Mucosa of stomach (tissue), 1 donor: ENCODE measurements around the gene LRTM1.

Experiments used
- H3K27me3 ChIP-seq: one replicate; pipeline ENCODE4 v1.7.0; 2013; ENCODE audit warnings: mild to moderate bottlenecking, low read length; ENCODE audit not compliant: control insufficient read depth, insufficient read depth
- H3K36me3 ChIP-seq: one replicate; pipeline ENCODE4 v1.7.0; 2013; ENCODE audit warnings: low read length; ENCODE audit not compliant: control insufficient read depth, insufficient read depth
- H3K4me1 ChIP-seq: one replicate; pipeline ENCODE4 v1.7.0; 2013; ENCODE audit warnings: mild to moderate bottlenecking, low read length; ENCODE audit not compliant: control insufficient read depth, insufficient read depth
- H3K4me3 ChIP-seq: one replicate; pipeline ENCODE4 v1.7.0; 2013; ENCODE audit warnings: low read length
- H3K9ac ChIP-seq: one replicate; pipeline ENCODE4 v1.7.0; 2013; ENCODE audit warnings: mild to moderate bottlenecking, low read length, moderate library complexity
- H3K9me3 ChIP-seq: one replicate; pipeline ENCODE4 v1.7.0; 2013; ENCODE audit warnings: mild to moderate bottlenecking, low read length, moderate library complexity; ENCODE audit not compliant: control insufficient read depth
- donor health status: Pancreatic carcinoma.

The LRTM1 gene

GRCh38 chr3:54936561-54936960, 8.7 kb upstream of the LRTM1 start:
- Histone ChIP-seq H3K36me3 (no peaks in the 10 kb centered on the region), H3K4me3 (no peak overlapping the region), H3K4me1 (no peaks in the 10 kb centered on the region), H3K27me3 (peaks cover 3% of the 10 kb centered on the region), H3K9me3 (no peaks in the 10 kb centered on the region), H3K9ac (no peak overlapping the region)

DNA sequence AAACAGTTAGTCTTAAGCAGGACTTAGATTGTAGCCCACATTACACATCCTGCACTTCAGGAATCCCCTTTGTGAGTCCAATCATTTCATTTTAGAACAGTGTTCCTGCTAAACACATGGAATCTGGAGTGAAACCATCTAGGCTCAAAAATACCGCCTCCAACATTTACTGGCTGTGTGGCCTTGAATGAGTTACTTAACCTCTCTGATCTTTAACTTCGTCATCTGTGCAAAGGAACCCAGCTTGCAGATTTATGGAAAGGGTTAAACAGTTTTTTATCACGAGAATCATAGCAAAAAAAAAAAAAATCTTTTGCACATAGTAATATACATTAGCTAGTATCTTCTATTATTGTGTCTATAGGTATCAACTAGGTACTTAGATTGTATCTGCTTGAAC, 8.0 kb upstream of the LRTM1 start:
- no peaks in the 10 kb centered on the region for H3K36me3 ChIP-seq
- H3K4me3 ChIP-seq, result no peak overlapping the region
- no peaks in the 10 kb centered on the region for H3K9me3 ChIP-seq
- no peaks in the 10 kb centered on the region for H3K4me1 ChIP-seq
- no peak overlapping the region for H3K9ac ChIP-seq
- H3K27me3 ChIP-seq, result peaks cover 3% of the 10 kb centered on the region

DNA sequence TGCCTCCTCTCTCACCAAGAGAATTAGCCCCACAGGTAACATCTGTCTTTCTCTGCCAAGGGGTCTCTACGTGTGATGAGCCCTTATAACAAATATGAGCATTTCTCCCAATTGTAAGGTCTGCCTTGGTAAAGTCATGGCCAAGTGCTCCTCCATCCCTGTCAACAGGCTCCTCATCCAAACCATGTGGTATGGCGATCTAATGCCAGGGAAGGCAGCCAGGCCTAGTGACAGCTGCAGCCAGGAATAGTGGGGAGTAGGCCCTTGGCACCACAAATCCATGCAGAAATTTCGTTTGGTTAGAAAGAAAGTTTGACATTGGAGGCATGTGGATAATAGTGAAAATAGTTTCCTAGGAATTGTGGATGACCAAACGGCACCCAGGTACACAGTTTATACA, 4.7 kb upstream of the LRTM1 start:
- H3K36me3 ChIP-seq, result no peaks in the 10 kb centered on the region

GRCh38 chr3:54931182-54931581, 3.3 kb upstream of the LRTM1 start:
- Histone ChIP-seq H3K4me1 (no peaks in the 10 kb centered on the region), H3K9ac (no peak overlapping the region), H3K27me3 (no peaks in the 10 kb centered on the region), H3K4me3 (no peak overlapping the region), H3K9me3 (no peaks in the 10 kb centered on the region), H3K36me3 (no peaks in the 10 kb centered on the region)

More for the DNA sequence above, 4.7 kb upstream of the LRTM1 start:
- Histone ChIP-seq H3K4me1 (no peaks in the 10 kb centered on the region), H3K9ac (no peak overlapping the region), H3K27me3 (peaks cover 3% of the 10 kb centered on the region), H3K9me3 (no peaks in the 10 kb centered on the region), H3K4me3 (no peak overlapping the region)

GRCh38 chr3:54918516-54918915, 9.3 kb downstream of the LRTM1 start:
- H3K9ac ChIP-seq, result no peak overlapping the region
- no peaks in the 10 kb centered on the region for H3K36me3 ChIP-seq
- no peak overlapping the region for H3K4me3 ChIP-seq
- H3K4me1 ChIP-seq, result no peaks in the 10 kb centered on the region
- H3K27me3 ChIP-seq, result no peaks in the 10 kb centered on the region
- no peaks in the 10 kb centered on the region for H3K9me3 ChIP-seq

GRCh38 chr3:54917862-54918261, 10.0 kb downstream of the LRTM1 start:
- Histone ChIP-seq H3K4me3 (no peak overlapping the region), H3K4me1 (no peaks in the 10 kb centered on the region), H3K9ac (no peak overlapping the region), H3K36me3 (no peaks in the 10 kb centered on the region), H3K9me3 (no peaks in the 10 kb centered on the region), H3K27me3 (no peaks in the 10 kb centered on the region)

DNA sequence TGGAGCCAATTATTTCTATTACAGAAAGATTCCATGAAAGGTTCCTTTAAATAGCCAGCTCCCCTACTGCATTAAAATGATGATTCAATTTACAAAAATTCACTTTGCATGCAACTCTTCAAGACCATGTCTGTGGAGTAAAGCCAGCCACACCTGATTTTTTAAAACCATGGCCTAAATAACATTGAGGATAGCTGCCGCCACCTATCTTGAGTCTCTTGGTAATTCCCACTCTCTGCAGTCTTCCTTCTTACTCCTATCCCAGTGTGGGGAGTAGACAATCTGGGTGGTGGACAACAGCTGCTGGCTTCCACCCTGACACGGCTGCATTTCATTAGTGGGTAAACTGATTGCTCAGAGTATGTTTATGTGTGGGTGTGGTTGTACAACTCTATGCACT, 10.7 kb downstream of the LRTM1 start:
- H3K27me3 ChIP-seq, result no peaks in the 10 kb centered on the region
- no peaks in the 10 kb centered on the region for H3K9me3 ChIP-seq
- no peak overlapping the region for H3K4me3 ChIP-seq
- no peak overlapping the region for H3K9ac ChIP-seq
- no peaks in the 10 kb centered on the region for H3K36me3 ChIP-seq
- no peaks in the 10 kb centered on the region for H3K4me1 ChIP-seq

DNA sequence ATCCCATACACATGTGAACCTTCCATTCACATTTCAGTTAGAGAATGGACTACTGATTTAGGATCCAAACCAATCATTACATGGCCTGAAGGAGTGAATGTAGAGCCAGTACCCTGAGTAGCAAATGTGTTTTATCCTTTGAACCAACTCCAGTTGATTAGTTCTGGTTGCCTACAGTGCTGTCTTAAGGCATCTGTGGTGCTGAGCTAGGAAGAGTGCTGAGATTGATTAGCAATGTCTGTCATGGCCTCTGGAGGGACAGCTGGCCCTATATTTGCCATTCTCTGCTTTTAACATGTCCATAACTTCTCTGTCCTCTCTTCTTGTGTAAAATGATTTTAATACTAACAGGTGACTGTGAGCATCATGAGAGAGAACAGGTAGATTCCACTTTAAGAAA, 11.1 kb downstream of the LRTM1 start:
- no peak overlapping the region for H3K4me3 ChIP-seq
- H3K9me3 ChIP-seq, result no peaks in the 10 kb centered on the region
- no peak overlapping the region for H3K9ac ChIP-seq
- no peaks in the 10 kb centered on the region for H3K27me3 ChIP-seq
- H3K36me3 ChIP-seq, result no peaks in the 10 kb centered on the region
- no peaks in the 10 kb centered on the region for H3K4me1 ChIP-seq

DNA sequence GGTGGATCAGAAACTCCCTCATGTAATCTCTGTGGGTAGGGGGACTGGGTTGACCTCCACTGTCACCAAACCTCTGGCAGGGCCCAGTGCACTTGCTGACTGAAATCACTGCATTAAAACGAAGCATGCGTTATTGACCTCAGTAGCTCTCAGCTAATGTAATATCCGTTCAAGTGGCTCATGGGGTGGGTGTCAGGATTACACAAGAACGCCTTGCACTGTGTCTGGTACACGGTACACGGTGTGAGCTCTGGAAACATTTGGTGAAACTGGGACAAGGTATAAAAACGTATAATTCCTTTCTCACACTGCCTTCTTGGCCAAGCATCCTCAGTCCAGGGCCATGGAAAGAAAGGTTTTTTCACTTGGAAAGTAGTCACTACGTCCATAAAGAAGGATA, 11.9 kb downstream of the LRTM1 start:
- Histone ChIP-seq H3K27me3 (no peaks in the 10 kb centered on the region), H3K4me1 (no peaks in the 10 kb centered on the region), H3K36me3 (no peaks in the 10 kb centered on the region), H3K9me3 (no peaks in the 10 kb centered on the region), H3K4me3 (no peak overlapping the region), H3K9ac (no peak overlapping the region)

GRCh38 chr3:54915181-54915580, 12.7 kb downstream of the LRTM1 start:
- no peak overlapping the region for H3K4me3 ChIP-seq
- no peak overlapping the region for H3K9ac ChIP-seq
- no peaks in the 10 kb centered on the region for H3K9me3 ChIP-seq
- H3K27me3 ChIP-seq, result no peaks in the 10 kb centered on the region
- H3K4me1 ChIP-seq, result no peaks in the 10 kb centered on the region
- no peaks in the 10 kb centered on the region for H3K36me3 ChIP-seq

DNA sequence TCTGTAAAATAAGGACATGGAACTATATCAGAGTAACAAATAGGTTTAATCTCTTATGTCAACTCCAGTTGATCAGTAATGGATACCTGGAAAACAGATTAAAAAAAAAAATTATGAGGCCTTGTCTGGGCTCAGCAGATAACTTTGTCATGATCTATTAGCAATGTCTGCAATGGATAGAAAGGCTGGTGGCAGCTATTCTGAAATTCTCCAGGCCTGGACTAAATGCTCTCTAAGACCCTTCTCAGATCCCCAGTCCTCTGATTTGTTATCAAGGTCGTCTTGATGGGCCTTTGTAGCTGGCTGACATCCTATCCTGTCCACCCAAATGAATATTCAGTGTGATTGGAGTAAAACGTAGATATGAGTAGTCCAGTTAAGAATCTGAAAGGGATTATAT, 13.7 kb downstream of the LRTM1 start:
- Histone ChIP-seq H3K4me3 (no peak overlapping the region), H3K9ac (no peak overlapping the region), H3K36me3 (no peaks in the 10 kb centered on the region), H3K4me1 (no peaks in the 10 kb centered on the region), H3K27me3 (no peaks in the 10 kb centered on the region), H3K9me3 (no peaks in the 10 kb centered on the region)

- Histone ChIP-seq H3K4me1 (no peaks in the 10 kb centered on the region), H3K9ac (no peak overlapping the region), H3K36me3 (no peaks in the 10 kb centered on the region), H3K4me3 (no peak overlapping the region), H3K27me3 (no peaks in the 10 kb centered on the region), H3K9me3 (no peaks in the 10 kb centered on the region)
Observed at GRCh38 chr3:54909191-54909590, 18.7 kb downstream of the LRTM1 start.

DNA sequence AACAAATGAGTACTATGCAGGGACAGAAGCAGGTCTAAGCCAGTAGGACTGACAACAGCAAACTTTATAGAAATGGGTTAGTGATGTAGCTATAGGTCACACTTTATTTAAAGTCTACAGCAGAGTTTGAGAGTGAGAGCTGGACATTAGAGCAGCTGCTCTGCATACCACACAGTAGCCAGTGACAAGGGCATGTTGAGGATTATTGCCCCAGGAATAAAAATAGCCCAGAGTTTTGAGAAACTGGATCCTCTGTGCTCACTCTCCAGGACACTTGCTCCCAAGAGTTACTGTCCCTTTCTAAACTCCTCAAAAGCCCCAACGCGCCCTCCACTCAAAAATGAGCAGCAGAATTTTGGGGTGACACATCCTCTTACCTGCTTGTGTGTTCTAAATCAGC, 21.1 kb downstream of the LRTM1 start:
- Histone ChIP-seq H3K36me3 (no peaks in the 10 kb centered on the region), H3K4me3 (no peak overlapping the region), H3K9me3 (no peaks in the 10 kb centered on the region), H3K4me1 (no peaks in the 10 kb centered on the region), H3K27me3 (no peaks in the 10 kb centered on the region), H3K9ac (no peak overlapping the region)
